ELF-1 (cell line): Measurements from ENCODE around the gene PLEKHA5.

Source experiments
- DNase-seq: peaks from one replicate; pipeline ENCODE4 v3.0.0-alpha.2; 2016; ENCODE audit warnings: low read depth, low spot score

PLEKHA5 gene

DNA sequence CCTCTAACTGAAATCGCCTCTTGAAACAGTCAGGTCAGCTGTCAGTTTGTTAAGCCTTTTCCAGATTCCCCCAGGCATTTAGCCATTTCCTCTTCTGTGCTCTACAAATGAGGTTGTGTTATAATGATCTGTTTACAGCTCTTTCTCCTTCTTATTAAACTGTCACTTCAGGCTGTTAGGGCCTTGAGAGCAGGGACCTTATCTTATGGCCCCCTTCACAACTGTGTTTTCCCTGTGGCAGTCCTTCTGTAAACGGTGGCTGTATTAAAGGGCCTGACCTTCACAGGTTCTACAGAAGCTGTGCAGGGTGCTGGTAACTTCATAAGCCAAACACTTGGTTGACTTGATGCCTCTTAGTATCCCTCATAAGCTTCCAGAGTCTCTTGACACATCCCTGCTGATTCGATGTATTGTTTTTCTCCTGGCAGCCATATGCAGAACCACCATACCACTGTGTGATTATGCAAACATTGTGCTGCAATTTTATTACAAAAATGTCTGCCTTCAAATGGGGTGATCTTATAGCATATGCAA, 104.7 kb downstream of the PLEKHA5 start:
- peak; percentile 46 for DNase-seq

DNA sequence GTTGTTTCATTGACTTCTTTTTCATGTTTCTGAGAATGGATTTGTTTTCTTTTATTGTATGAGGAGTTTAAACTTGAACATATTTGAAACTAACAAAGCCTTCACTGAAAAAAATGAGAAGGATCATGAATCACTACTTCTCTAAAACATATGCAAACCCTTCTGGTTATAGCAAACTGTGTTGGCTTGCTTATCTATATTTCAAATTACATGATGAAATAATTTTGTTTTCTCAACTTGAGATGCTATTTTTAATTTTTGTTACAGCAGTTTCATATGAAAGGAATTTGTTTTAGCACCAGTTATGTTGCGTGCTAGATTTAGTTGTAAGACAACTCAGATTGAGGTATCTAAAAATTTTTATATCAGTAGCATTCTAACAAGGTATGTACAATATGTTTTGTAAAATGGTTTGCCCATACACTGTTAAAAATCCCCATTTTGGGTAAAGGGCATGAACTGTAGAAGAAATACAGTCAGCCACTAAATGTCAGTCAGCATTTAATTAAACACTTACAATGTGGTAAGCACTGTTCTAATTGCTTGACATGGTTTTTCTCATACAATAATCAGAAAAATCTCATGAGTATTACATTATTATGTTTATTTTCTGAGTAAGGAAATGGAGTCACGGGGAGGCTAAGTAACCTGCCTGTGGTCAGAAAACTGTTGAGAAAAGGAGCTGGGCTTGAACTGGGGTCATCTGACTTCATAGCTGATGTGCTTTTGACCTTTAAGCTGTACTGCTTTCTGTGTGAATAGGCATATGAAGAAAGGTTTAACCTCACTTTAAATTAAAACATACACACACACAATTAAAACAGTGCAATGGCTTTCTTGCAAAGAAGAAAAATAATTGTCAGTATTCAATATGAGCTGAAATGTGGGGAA, 105.7 kb downstream of the PLEKHA5 start:
- DNase-seq, result no peak

DNA sequence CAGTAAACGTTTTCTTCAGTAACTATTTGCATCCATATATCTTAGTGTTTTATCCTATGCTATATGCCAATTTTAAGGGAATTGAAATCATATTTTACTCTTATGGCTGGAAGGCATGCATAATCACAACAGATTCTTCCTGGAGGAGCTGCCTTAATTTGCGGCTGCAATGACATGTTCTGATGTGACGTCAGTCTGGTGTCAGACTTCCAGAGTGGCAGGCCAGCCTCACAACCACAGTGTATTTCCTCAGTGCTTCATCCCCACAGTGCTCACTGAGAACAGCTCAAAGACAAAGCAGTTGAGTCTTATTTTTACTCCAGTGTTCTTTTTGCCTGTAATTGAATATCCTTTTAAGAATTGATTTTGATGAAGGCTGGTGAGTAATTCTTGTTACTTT, 107.1 kb downstream of the PLEKHA5 start:
- DNase-seq, result no peak

DNA sequence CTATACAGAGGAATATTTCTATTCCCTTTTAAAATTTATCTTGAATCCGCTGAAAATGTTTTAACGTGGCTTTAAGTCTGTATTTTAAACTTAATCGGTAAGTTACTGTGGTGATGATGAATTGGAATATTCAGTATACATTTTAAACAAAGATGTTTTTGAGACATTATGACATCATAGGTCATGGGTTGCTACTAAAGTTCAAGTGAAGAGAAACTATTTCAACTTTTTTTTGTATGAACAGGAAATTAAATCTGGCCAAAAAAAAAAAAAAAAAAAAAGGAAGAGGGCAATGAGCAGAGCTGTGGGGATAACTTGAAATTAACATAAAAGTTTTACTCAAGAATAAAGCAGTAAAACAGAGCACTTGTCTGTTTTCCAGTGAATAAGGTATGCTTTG, 109.0 kb downstream of the PLEKHA5 start:
- no peak for DNase-seq

DNA sequence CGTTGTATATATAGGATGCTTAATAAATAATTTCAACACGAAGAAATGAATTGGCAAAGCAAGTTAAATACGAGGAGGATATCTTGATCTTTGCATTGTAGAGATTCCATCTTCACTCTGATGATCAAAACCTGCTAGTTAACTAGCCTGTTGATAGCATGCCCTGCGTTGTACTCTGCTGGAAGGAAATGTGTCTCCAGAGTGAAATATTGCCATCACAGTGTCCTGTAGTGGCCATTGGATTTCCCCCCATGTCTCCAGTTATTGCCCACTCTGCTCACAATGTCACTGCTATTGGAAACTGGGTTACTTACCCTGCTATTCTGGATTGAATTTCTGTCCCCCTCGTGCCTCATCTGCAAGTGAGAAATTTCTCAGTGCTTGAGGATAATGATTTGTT, 109.6 kb downstream of the PLEKHA5 start:
- no peak for DNase-seq

DNA sequence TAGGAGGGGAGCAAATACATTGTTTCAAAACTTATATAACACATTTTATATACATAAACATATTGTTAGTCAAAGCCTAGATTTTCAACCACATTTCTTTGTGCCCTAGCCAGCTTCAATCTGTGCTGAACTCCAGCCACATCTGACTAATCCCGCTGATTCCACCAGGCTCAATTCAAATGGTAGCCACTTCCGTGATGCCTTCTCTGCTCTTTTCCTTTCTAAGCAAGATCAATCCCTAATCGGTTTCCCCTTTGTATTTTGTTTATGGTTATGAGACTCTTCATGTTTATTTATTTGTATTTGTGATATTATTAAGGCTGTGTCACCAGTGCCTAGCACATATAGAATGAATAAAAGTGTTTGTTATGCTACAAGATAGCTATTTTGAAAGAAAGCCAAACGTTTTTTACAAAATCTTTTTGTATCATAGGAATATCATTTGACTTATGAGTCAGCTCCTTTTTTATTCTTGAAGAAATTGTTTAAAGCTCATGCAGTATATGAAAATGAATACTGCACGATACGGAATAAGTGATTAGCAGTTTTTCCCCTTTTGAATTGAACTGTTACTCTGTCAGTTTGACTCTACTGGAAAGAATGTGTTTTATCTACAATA, 110.2 kb downstream of the PLEKHA5 start:
- DNase-seq, result no peak

DNA sequence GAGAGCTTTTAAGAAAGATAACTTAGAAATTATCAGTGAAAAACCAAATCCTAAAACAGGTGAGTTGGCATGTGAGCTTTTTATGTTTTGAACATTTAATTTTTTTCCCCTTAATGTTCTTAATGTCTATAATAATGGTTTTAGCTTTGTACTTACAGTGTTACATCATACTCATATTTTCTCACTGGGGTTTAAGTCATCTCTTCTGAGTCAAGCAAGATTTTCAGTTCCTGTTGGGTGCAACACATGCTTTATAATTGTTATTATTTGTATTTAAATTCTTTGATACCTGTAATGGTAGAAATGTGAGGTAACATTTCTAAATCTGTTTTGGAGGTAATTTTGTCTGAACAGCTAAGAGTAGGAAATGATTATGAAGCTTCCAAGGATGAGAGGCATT, 113.0 kb downstream of the PLEKHA5 start:
- no peak for DNase-seq

DNA sequence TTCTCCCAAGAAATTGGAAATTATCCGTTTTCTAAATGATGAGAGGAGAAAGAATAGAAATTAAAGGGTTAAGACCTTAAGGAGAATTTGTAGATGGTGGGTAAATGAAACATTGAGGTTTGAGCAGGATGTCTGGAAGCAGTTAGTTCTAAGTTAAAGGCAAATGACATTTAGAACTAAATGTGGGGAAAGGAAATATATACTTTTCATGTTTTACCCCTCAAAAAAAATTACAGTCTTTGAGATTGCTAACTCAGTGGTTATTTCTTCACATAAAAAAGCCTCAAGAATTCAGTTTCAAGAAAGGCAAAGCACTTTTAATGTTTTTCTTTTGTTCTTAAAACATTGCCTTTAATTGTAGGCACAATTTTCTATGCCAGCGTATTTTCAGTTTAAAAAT, 114.0 kb downstream of the PLEKHA5 start:
- DNase-seq, result no peak

DNA sequence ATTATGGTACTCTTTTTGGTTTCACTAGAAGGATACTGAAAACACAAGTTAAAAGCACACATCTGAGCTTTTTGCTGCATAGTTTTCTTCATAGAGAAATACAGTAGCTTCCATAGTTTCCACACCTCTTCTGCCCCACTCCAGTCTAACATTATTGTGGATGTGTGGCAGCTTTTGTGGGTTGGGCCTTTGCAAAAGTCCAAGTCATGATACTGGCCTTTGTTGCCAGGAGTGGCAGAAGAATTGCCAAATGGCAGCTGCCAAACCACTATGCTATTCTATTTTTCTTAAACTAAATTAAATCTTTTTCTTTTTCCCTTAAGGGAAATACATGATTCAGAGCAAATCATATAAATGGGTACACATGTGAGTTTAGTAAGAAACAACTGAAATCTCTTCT, 114.8 kb downstream of the PLEKHA5 start:
- DNase-seq, result no peak

DNA sequence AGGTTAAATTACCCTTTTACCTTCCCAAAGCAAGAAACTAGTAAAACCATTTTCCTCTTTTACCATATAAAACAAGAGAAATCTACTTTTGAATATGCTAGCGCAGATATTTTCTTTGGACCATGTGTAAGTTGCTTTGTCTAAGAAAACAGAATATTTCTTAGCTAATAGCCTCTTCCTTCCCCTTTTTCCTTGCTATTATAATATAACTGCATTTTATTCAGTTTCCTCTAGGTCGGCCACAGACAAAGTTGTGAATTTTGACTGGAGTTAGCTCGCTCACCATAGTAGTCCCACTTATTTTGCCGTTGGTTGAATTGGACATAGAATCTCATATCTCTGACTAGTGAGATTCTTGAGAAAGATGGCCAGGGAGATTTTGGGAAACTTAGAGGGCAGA, 115.6 kb downstream of the PLEKHA5 start:
- DNase-seq, result no peak

DNA sequence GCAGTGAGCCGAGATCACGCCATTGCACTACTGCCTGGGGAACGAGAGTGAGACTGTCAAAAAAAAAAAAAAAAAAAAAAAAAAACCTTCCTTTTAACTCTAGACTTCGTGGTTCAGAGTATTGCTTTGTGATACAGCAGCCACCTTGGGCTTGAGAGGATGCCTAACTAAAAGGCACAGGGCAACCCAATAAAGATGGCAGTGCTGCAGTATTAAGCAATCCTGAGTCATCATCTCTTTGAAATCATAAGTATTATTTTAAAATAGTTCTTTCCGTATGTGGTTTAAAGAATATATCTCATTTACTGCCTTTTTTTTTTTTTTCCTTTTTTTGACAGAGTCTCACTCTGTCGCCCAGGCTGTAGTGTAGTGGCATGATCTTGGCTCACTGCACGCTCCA, 116.1 kb downstream of the PLEKHA5 start:
- DNase-seq, result no peak

DNA sequence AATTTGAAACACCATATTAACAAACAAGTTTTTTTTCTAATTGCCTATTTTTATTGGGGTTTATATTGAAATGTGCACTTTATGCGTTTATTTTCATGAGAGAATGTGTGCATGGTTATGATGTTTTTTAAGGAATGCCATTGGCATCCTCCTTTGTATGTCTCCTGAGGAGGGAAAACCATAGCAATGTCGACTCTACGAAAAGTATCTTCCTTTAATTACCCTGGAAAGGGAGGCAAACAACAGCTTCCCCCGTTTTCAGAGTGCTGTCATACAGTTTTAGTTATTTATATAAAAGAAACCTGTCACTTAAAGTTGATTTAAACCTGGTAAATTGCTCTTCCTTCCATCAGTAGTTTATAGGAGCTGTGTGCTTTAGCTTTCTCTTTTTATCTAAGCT, 117.4 kb downstream of the PLEKHA5 start:
- no peak for DNase-seq

DNA sequence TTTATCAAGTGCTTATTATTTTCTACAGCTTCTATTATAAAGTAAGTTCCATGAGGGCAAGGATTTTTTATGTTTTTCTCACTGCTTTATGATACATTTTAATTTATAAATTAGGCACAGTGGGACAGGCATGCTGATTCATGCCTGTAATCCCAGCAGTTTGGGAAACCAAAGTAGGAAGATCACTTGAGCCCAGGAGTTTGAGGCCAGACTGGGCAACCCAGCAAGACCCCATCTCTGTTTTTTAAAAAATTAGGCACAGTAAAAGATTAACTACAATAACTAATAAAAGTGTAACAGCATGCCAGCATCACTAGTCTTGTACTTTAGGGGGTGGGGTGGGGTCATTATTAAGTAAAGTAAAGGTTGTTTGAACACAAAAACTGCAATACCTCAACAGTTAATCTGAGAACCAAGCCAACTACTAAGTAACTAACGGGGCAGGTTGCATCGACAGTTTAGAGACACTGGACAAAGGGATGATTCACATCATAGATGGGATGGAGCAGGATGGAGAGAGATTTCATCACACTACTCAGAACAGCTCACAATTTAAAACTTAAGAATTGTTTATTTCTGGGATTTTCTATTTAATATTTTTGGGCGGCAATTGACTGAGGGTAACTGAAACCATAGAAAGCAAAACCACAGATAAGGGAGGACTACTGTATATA, 119.5 kb downstream of the PLEKHA5 start:
- no peak for DNase-seq

DNA sequence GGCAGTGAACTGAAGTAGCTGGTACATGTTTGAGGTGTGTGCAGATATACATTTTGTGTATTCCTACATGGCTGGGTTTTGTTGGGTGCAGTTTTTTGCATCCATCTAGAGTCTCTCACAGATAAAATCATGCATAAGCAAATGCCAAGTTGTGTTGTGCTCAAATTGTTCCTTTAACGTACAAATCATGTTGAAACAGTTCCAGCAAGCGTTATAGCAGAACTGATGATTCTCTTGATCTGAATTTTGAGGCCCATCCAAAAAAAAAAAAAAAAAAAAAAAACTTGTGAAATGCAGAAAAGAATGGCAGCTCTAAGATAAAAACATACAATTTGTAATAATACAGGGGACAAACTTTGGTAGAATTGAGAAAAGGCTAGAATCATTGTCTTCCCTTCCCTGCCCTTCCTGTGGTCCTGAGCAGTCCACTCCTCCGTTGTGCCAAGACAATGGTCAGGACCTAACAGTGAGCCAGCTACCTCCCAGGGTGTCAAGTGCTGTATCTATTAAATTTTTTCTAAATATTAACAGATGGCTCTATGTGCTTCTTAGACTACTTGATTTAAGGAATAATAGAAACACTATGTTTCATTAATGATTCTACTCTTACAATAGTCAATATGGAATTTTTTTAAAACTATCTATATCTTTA, 122.1 kb downstream of the PLEKHA5 start:
- DNase-seq, result no peak

DNA sequence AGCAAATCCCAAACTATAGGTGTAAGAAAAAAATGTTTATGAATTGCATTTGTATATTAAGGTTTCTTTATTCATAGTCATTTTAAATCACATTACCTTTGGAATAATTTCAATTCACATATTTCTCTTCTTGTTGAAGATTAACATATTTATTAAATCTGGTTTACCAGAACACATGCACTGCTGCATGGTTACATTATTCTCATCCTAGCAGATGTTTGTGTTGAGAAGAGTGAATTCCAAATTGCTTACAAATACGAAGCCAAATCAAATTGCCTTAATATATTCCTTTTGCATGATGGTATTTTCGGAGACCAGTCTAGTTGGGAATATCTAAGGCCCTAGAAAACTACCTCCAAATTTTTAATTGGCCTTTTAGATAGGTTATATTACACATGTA, 130.6 kb downstream of the PLEKHA5 start:
- DNase-seq, result no peak

DNA sequence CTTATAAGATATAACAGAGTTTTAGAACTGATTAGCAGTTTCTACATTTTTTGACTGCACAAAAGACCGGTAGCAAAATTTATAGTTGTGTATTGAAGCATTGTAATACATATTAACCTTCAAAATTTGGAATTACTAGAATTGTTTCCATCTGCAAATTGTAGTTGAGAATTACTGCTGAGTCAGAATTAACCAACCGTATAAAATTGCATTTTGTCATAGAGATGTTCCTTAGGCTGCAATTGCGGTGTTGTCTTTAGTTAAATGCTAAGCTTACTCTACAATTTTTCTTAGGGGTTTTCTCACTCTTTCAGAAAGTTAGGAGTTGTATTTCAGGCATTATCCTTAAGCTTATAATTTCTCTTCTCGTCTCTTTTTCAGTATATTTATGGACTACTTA, 132.2 kb downstream of the PLEKHA5 start:
- DNase-seq, result no peak

DNA sequence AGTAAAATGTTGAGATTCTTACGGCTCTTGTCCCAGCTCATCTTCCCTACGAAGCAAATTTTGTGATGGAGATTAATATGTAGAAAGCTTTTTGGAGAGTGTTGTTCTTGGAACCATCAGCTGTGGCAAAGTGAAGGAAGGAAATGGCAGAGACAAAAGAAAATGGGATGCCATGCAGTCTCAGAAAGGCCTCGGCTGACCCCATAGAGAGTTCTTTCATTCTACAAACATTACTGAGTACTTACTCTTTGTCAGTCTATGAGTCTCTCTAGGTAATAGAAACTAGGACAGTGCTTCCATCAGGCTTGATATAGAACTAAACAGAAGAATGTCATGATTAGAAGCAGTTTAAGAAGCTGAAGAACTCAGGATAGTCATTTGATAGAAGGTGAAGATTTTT, 134.1 kb downstream of the PLEKHA5 start:
- DNase-seq, result no peak

DNA sequence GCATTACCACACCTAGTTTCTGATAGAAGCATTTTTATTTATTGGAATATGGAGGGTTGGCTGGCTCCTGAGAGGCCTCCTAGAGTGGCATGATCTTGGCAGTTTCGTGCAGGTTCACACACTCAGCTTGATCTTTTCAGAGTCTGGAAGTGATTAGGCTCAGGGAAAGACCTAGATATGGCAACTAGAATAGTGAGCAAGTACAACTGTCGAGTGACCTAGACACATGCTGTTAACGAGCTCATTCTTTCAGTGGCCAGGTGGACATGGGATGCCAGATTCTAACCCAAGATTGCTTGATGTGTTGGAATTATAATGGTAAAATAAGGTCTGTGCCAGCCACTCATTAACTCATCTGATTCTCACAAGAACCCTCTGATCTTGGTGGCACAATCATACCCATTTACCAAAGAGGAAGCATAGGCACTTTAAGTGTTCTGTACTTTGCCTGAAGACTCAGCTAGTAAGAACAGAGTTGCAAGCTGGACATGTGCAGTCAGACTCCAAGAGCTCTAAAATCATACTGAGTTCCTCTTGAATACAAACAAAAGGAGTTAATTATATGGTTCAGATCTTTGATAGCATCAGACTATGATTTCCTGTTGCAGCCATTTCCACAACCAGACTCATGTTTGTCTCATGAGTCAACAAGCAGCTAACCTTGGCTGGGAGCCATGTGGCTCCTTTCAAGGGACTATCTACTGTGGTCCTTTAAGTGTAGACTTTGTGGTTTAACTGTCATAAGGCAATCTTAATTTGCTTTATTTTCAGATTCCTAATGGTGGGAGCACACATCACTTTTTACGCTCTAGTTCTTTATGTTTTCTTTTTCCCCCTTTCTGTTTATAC, 144.2 kb downstream of the PLEKHA5 start:
- no peak for DNase-seq

DNA sequence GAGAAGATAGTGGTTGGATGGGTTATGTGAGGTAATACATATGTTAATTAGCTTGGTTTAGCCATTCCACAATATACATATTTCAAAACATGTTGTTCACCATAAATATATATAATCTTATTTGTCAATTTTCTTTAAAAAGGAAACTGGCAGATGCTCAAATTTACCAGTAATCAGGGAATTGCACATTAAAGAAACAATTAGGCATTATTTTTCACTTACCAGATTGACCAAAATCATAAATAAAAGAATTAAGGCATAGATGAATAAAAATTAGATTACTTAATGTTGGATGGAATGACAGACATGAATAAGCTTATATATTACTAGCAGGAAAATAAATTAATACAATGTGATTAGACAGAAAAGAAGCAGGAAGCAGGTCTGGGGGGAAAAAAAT, 147.2 kb downstream of the PLEKHA5 start:
- no peak for DNase-seq

DNA sequence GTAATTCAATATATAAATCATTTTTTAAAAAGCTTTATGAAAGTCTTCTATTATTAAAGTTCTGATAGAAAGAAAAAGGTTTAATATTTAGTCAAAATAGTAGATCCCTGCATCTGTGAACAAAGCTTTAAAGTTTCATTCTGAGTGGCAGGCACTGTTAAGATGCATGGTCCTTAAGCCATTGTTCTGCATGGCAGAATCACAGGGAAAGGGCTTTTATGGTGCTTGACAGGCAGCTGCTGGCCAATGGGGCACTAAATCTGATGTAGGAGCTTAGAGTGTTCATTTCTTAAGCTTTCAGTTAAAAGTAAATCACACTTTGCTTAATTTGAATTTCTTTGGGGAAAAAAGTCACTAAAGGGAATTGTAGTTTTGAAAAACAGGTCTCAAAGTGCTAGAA, 148.2 kb downstream of the PLEKHA5 start:
- DNase-seq, result no peak

DNA sequence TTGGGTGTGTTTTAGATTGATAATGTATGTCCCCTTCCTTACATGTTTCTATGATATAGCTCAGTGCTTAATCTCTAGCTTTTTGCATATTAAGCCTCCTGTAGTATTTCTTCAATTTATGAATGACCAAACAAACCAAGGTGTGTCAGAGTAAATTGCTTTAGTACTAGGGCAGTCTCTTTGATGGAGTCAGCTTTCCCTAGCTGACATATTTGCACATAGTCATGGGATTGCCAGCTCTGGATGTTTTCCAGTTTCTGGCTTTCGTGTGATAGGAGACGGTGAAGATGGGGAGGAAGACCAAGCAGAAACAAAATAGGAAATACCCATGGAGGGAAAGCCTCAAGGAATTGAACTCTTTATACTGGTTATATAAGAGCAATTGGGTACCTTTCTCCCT, 148.9 kb downstream of the PLEKHA5 start:
- no peak for DNase-seq
